ENCODE data around the gene MAP2K5.
A peak's percentile ranks its signal among the peaks of the same experiment; 100 is the strongest.

Gene MAP2K5

GRCh38 chr15:67542420-67543347 is at the start of gene MAP2K5:
Gene MAP2K5, plus strand, starts transcription at chr15:67542703. Its CDS starts 633 bp downstream, at chr15:67543336.
- DNase-seq: peak; percentile 65 to 77 (median 74)

GRCh38 chr15:67495585-67495984 is 46.9 kb upstream of the MAP2K5 start:
- DNase-seq: no peak

- peak in 2 of 6 experiments; percentile 3 to 6 for DNase-seq
These were observed 41.2 kb upstream of the MAP2K5 start for GRCh38 chr15:67501177-67501835.

GRCh38 chr15:67501836-67502461 is 40.6 kb upstream of the MAP2K5 start:
- no peak for DNase-seq

GRCh38 chr15:67504056-67504455 is 38.4 kb upstream of the MAP2K5 start:
- DNase-seq: no peak

- DNase-seq: no peak
These were observed 37.7 kb upstream of the MAP2K5 start for GRCh38 chr15:67504796-67505195.

- no peak for DNase-seq
These were observed 36.6 kb upstream of the MAP2K5 start for GRCh38 chr15:67505675-67506572.

GRCh38 chr15:67506775-67507747 is 35.4 kb upstream of the MAP2K5 start:
- no peak for DNase-seq

GRCh38 chr15:67508407-67508806 is 34.1 kb upstream of the MAP2K5 start:
- DNase-seq: no peak

GRCh38 chr15:67509918-67510317 is 32.6 kb upstream of the MAP2K5 start:
- no peak for DNase-seq

GRCh38 chr15:67510597-67511190 is 31.8 kb upstream of the MAP2K5 start:
- no peak for DNase-seq

- DNase-seq: no peak
These were observed 30.9 kb upstream of the MAP2K5 start for GRCh38 chr15:67511606-67512005.

GRCh38 chr15:67512140-67512539 is 30.4 kb upstream of the MAP2K5 start:
- no peak for DNase-seq

- no peak for DNase-seq
These were observed 29.4 kb upstream of the MAP2K5 start for GRCh38 chr15:67512933-67513714.

- DNase-seq: no peak
These were observed 27.4 kb upstream of the MAP2K5 start for GRCh38 chr15:67515090-67515489.

- no peak for DNase-seq
These were observed 26.9 kb upstream of the MAP2K5 start for GRCh38 chr15:67515557-67515956.

GRCh38 chr15:67520321-67521028 is 22.0 kb upstream of the MAP2K5 start:
- DNase-seq: peak in 1 of 6 experiments; percentile 39

GRCh38 chr15:67521029-67521782 is 21.3 kb upstream of the MAP2K5 start, which contains the start of gene C15orf61:
Gene C15orf61, plus strand, starts transcription at chr15:67521131. Its CDS starts 118 bp downstream, at chr15:67521249.
- DNase-seq: peak; percentile 67 to 81 (median 76)

Measured in stimulated activated naive CD4-positive, alpha-beta T cell (primary cell).